Stimulated activated CD4-positive, alpha-beta T cell treated with anti-CD3 and anti-CD28 coated beads, Interleukin-4, amount 100 ng/mL, for 24 hours (primary cell): ENCODE results near the gene ABLIM3.
"Not testable (repeated sequence)": the region's sequence is repeated elsewhere in the genome, so short reads cannot be mapped to it uniquely, and the experiment has no call there.

ENCODE experiments used
- DNase-seq: peaks from one replicate; pipeline ENCODE4 v3.0.0-alpha.2; 2020

The ABLIM3 gene

GRCh38 chr5:149160291-149160787 is 19.0 kb downstream of the ABLIM3 start:
- DNase-seq: no peak

- no peak for DNase-seq
Measured at GRCh38 chr5:149161026-149161687, 19.9 kb downstream of the ABLIM3 start.

GRCh38 chr5:149161850-149162249 is 20.6 kb downstream of the ABLIM3 start:
- no peak for DNase-seq

GRCh38 chr5:149162401-149163084 is 21.2 kb downstream of the ABLIM3 start:
- DNase-seq: no peak

GRCh38 chr5:149164731-149165130 is 23.4 kb downstream of the ABLIM3 start:
- DNase-seq: no peak

GRCh38 chr5:149166128-149166527 is 24.8 kb downstream of the ABLIM3 start:
- DNase-seq: no peak

GRCh38 chr5:149166591-149167100 is 25.4 kb downstream of the ABLIM3 start:
- no peak for DNase-seq

GRCh38 chr5:149168276-149168906 is 27.1 kb downstream of the ABLIM3 start:
- no peak for DNase-seq

- no peak for DNase-seq
Measured at GRCh38 chr5:149170299-149170698, 29.0 kb downstream of the ABLIM3 start.

GRCh38 chr5:149172261-149172660 is 31.0 kb downstream of the ABLIM3 start:
- DNase-seq: peak; percentile 17

GRCh38 chr5:149172709-149173505 is 31.6 kb downstream of the ABLIM3 start:
- no peak for DNase-seq

- no peak for DNase-seq
Measured at GRCh38 chr5:149174847-149175234, 33.5 kb downstream of the ABLIM3 start.

- no peak for DNase-seq
Measured at GRCh38 chr5:149175346-149176105, 34.2 kb downstream of the ABLIM3 start.

GRCh38 chr5:149177339-149177843 is 36.1 kb downstream of the ABLIM3 start:
- DNase-seq: no peak

- DNase-seq: no peak
Measured at GRCh38 chr5:149177911-149178565, 36.7 kb downstream of the ABLIM3 start.

- DNase-seq: no peak
Measured at GRCh38 chr5:149181732-149182131, 40.4 kb downstream of the ABLIM3 start.

GRCh38 chr5:149182241-149182640 is 40.9 kb downstream of the ABLIM3 start:
- DNase-seq: no peak

- no peak for DNase-seq
Measured at GRCh38 chr5:149185067-149185466, 43.8 kb downstream of the ABLIM3 start.

GRCh38 chr5:149186506-149186905 is 45.2 kb downstream of the ABLIM3 start:
- DNase-seq: no peak

GRCh38 chr5:149187617-149188016 is 46.3 kb downstream of the ABLIM3 start:
- DNase-seq: not testable (repeated sequence)

- DNase-seq: no peak
Measured at GRCh38 chr5:149188383-149188782, 47.1 kb downstream of the ABLIM3 start.
